IMR-90 (cell line): ENCODE measurements around the gene FAM47E. TPM values are rescaled to one million over a fixed set of nuclear protein-coding genes. Genes with fewer than 3 reads are reported as not detected.
"Not testable (repeated sequence)": the region's sequence is repeated elsewhere in the genome, so short reads cannot be mapped to it uniquely, and the experiment has no call there.

Experiments
- ATAC-seq: fragments of 200-7000 bp; cut with Tn5 transposase; 2 replicates; pipeline ENCODE4 v1.9.1; 2020; ENCODE audit warnings: low read depth, mild to moderate bottlenecking, moderate library complexity
- BruUV-seq: library from RNA; stranded (reverse); fragments of 400-500 nt; replicated peaks from 2 replicates; lab custom pipeline; 2021; lab: Mats Ljungman, UMichigan
- CTCF ChIA-PET: fragments of 300-600 bp; formaldehyde crosslinking; extraction: SDS; loops from one replicate; lab custom pipeline; 2021; ENCODE audit warnings: antibody characterized with exemption; lab: Yijun Ruan, JAX
- POLR2A ChIA-PET: fragments of 300-600 bp; sonication (Branson Sonifier 250); formaldehyde crosslinking; loops from one replicate; lab custom pipeline; 2022; ENCODE audit warnings: antibody characterized with exemption; ENCODE audit not compliant: unreplicated experiment; lab: Charles Lee
- DNase-seq: peaks from one replicate; pipeline ENCODE4 v3.0.0; 2013
- H2AFZ ChIP-seq: replicated peaks from 2 replicates; pipeline ENCODE3; 2013; ENCODE audit warnings: low read length, mild to moderate bottlenecking; ENCODE audit not compliant: poor library complexity
- H2AK5ac ChIP-seq: 2 replicates; pipeline ENCODE4 v1.6.1; 2013; ENCODE audit warnings: low read depth, low read length, inconsistent platforms
- H2AK9ac ChIP-seq: replicated peaks from 2 replicates; pipeline ENCODE3; 2013; ENCODE audit warnings: mild to moderate bottlenecking, low read depth, low read length, moderate library complexity; ENCODE audit not compliant: poor library complexity
- H2BK120ac ChIP-seq: 2 replicates; pipeline ENCODE4 v1.6.1; 2013; ENCODE audit warnings: low read depth, low read length, inconsistent platforms
- H2BK15ac ChIP-seq: 3 replicates; pipeline ENCODE4 v1.6.1; 2013; ENCODE audit warnings: low read depth, low read length, inconsistent platforms
- H2BK20ac ChIP-seq: 2 replicates; pipeline ENCODE4 v1.6.1; 2013; ENCODE audit warnings: low read depth, mild to moderate bottlenecking, inconsistent platforms, low read length, moderate library complexity
- H2BK5ac ChIP-seq: 2 replicates; pipeline ENCODE4 v1.6.1; 2013; ENCODE audit warnings: mild to moderate bottlenecking, low read depth, low read length, inconsistent platforms; ENCODE audit not compliant: poor library complexity, severe bottlenecking
- H3K14ac ChIP-seq: replicated peaks from 2 replicates; pipeline ENCODE4 v1.6.1; 2013; ENCODE audit warnings: low read depth, low read length, inconsistent platforms
- H3K18ac ChIP-seq: 2 replicates; pipeline ENCODE4 v1.6.1; 2013; ENCODE audit warnings: low read depth, low read length, control low read depth
- H3K23ac ChIP-seq: 2 replicates; pipeline ENCODE4 v1.6.1; 2013; ENCODE audit warnings: low read depth, low read length, inconsistent platforms
- H3K27ac ChIP-seq: 2 replicates; pipeline ENCODE4 v1.5.1; 2013; ENCODE audit warnings: mild to moderate bottlenecking, control low read depth, low read length; ENCODE audit not compliant: insufficient read depth
- H3K27me3 ChIP-seq: 2 replicates; pipeline ENCODE4 v1.6.1; 2013; ENCODE audit warnings: low read length; ENCODE audit not compliant: control insufficient read depth, insufficient read depth
- H3K36me3 ChIP-seq: 2 replicates; pipeline ENCODE4 v1.6.1; 2013; ENCODE audit warnings: low read length, mixed read lengths; ENCODE audit not compliant: control insufficient read depth, insufficient read depth
- H3K4ac ChIP-seq: 2 replicates; pipeline ENCODE4 v1.6.1; 2013; ENCODE audit warnings: low read depth, low read length, inconsistent platforms
- H3K4me1 ChIP-seq: 2 replicates; pipeline ENCODE4 v1.6.1; 2013; ENCODE audit warnings: low read length, mixed read lengths; ENCODE audit not compliant: control insufficient read depth, insufficient read depth
- H3K4me2 ChIP-seq: 2 replicates; pipeline ENCODE4 v1.6.1; 2013; ENCODE audit warnings: low read depth, mild to moderate bottlenecking, control low read depth, low read length, moderate library complexity
- H3K4me3 ChIP-seq: 2 replicates; pipeline ENCODE4 v1.5.1; 2013; ENCODE audit warnings: low read depth, mild to moderate bottlenecking, control low read depth, low read length, moderate library complexity; ENCODE audit not compliant: insufficient read depth
- H3K56ac ChIP-seq: 2 replicates; pipeline ENCODE4 v1.6.1; 2013; ENCODE audit warnings: low read length, inconsistent platforms; ENCODE audit not compliant: insufficient read depth; ENCODE audit errors: extremely low read depth
- H3K79me1 ChIP-seq, 2 experiments: 2 replicates each; pipeline ENCODE4 v1.6.1; 2013; ENCODE audit warnings: low read length in 2 of 2, inconsistent platforms in 1 of 2, low read depth in 1 of 2
- H3K9ac ChIP-seq: 2 replicates; pipeline ENCODE4 v1.6.1; 2013; ENCODE audit warnings: low read depth, low read length, control low read depth
- H3K9me1 ChIP-seq: 2 replicates; pipeline ENCODE4 v1.6.1; 2013; ENCODE audit warnings: low read length, inconsistent platforms; ENCODE audit not compliant: insufficient read depth
- H3K9me3 ChIP-seq: 2 replicates; pipeline ENCODE4 v1.6.1; 2013; ENCODE audit warnings: low read length; ENCODE audit not compliant: control insufficient read depth, insufficient read depth
- H4K20me1 ChIP-seq: 2 replicates; pipeline ENCODE4 v1.6.1; 2013; ENCODE audit warnings: low read length, inconsistent platforms; ENCODE audit not compliant: insufficient read depth
- H4K5ac ChIP-seq: 2 replicates; pipeline ENCODE4 v1.6.1; 2013; ENCODE audit warnings: mild to moderate bottlenecking, low read depth, low read length, control low read depth
- H4K8ac ChIP-seq, 2 experiments: 2 replicates each; pipeline ENCODE4 v1.6.1; 2013; ENCODE audit warnings: low read depth in 2 of 2, low read length in 2 of 2, control low read depth in 1 of 2, inconsistent platforms in 1 of 2
- H4K91ac ChIP-seq: 2 replicates; pipeline ENCODE4 v1.6.1; 2013; ENCODE audit warnings: low read depth, low read length, inconsistent platforms; ENCODE audit not compliant: insufficient read depth
- WGBS, 2 experiments: methylation state at CpG; one replicate each; pipeline versions ENCODE4 v1.1.5 to v1.1.7; 2013; ENCODE audit warnings: missing lambda C conversion rate in 2 of 2; ENCODE audit not compliant: insufficient read length in 1 of 2; ENCODE audit errors: extremely low coverage in 2 of 2; 5-methylcytosine and 5-hydroxymethylcytosine counted together
- dilution Hi-C: fragments of 300-500 bp; cut with HindIII; formaldehyde crosslinking; loops from one replicate; pipeline ENCODE4 v1.14.3; 2018; ENCODE audit warnings: low sequenced_read_pairs; ENCODE audit not compliant: unreplicated experiment
- in situ Hi-C: fragments of 300-500 bp; cut with MboI; formaldehyde crosslinking; loops from 3 replicates; pipeline ENCODE4 v1.14.3; 2019; ENCODE audit warnings: low sequenced_read_pairs, inconsistent platforms, mixed read lengths
- intact Hi-C: fragments of 100-400 bp; cut with micrococcal nuclease; formaldehyde crosslinking; loops from 2 replicates; pipeline ENCODE4 v1.10.0; 2022
- polyA plus RNA-seq, 3 experiments: library from polyadenylated mRNA; depleted of rRNA; stranded (reverse); fragments of >200 nt; gene quantifications; 2 replicates each; pipeline ENCODE4 v1.2.3, GENCODE V29; 2012; ENCODE audit warnings: low replicate concordance in 1 of 3
- total RNA-seq: library from RNA; depleted of rRNA; stranded (reverse); fragments of >200 nt; gene quantifications from 2 replicates; pipeline ENCODE4 v1.2.3, GENCODE V29; 2012

Gene FAM47E
- total and polyA plus RNA-seq, 2 of the 4 experiments (the other 2 are of a cell fraction), result 0.05 TPM; not detected in 1

- H3K27ac ChIP-seq, H3K18ac ChIP-seq, H3K4me3 ChIP-seq, H3K79me1 ChIP-seq, dilution Hi-C loops, intact Hi-C loops, H3K4me1 ChIP-seq, H3K36me3 ChIP-seq, H3K4me2 ChIP-seq, H4K20me1 ChIP-seq, H2BK120ac ChIP-seq, H3K9ac ChIP-seq, H2BK5ac ChIP-seq, H3K9me3 ChIP-seq, H2AK9ac ChIP-seq, H4K5ac ChIP-seq, H2BK15ac ChIP-seq, H4K91ac ChIP-seq, H4K8ac ChIP-seq, H3K23ac ChIP-seq, DNase-seq, ATAC-seq, H2BK20ac ChIP-seq, H3K56ac ChIP-seq, H2AK5ac ChIP-seq, H3K4ac ChIP-seq, BruUV-seq, H2AFZ ChIP-seq, CTCF ChIA-PET, POLR2A ChIA-PET, H3K14ac ChIP-seq, in situ Hi-C loops, H3K9me1 ChIP-seq: not testable (repeated sequence)
- H3K27me3 ChIP-seq, result peaks cover 19% of the 10 kb centered on the region
- WGBS, 2 experiments, result no CpG with 5 or more reads among the region's 2 CpGs
These were observed 7.6 kb upstream of the FAM47E start for GRCh38 chr4:76243877-76244276.
